ENCODE data around the gene TMED7. TPM values are rescaled to one million over a fixed set of nuclear protein-coding genes. Genes with fewer than 3 reads are reported as not detected.

TMED7 gene
- polyA plus RNA-seq, 1 of the 3 experiments (the other 2 are of a cell fraction), result 41.2 TPM

GRCh38 chr5:115585265-115585664 is 40.6 kb downstream of the TMED7 start:
- WGBS (ENCODE audit: low lambda C conversion rate), result 100% methylated on average over 1 of the region's 1 CpG
- Histone ChIP-seq H3K4me3 (ENCODE audit: low read depth in 2 of 2, low read length in 1 of 2) (no peak overlapping the region), H3K27me3 (ENCODE audit: insufficient read depth) (no peaks in the 10 kb centered on the region), H3K9me2 (no peaks in the 10 kb centered on the region), H3F3A (replicated peaks; ENCODE audit: insufficient read depth) (peaks cover 8% of the 10 kb centered on the region), H2AFZ (ENCODE audit: low read depth) (no peak overlapping the region), H3K36me3 (replicated peaks in 1 of 2; ENCODE audit: control insufficient read depth in 1 of 2, insufficient read depth in 2 of 2, low read length in 1 of 2) (peaks cover 2 to 14% of the 10 kb centered on the region in 2 experiments), H3K9me3 (no peaks in the 10 kb centered on the region), H4K20me1 (ENCODE audit: insufficient read depth) (no peaks in the 10 kb centered on the region), H3K79me2 (ENCODE audit: insufficient read depth) (no peaks in the 10 kb centered on the region; the same call in 1 of the 2 replicates), H3K27ac (ENCODE audit: low read depth in 2 of 2, low read length in 1 of 2) (0 out of 4 replicates have a peak overlapping the region, but pooled peaks of 1 of the 2 experiments have one; percentile 10), H3K9ac (no peak overlapping the region), H3K4me2 (no peak overlapping the region), H3K4me1 (ENCODE audit: control insufficient read depth in 1 of 2, insufficient read depth in 2 of 2, low read depth in 1 of 2, low read length in 1 of 2) (0 out of 4 replicates have a peak, but pooled peaks cover 0 to 7% of the 10 kb centered on the region in 2 experiments)
- POLR2A ChIA-PET, result no interaction called here
- DNase-seq, result no peak
- no peak for TF ChIP-seq MAX (IDR thresholded peaks at IDR 0.05; ENCODE audit: low read depth)
- TF ChIP-seq USF1 (IDR thresholded peaks at IDR 0.05; ENCODE audit: borderline replicate concordance, low read depth), result no peak
- no peak for TF ChIP-seq RXRA (IDR thresholded peaks at IDR 0.05; ENCODE audit: borderline replicate concordance, low read depth)
- TF ChIP-seq MXI1 (IDR thresholded peaks at IDR 0.05; ENCODE audit: low read depth, low read length), result no peak
- no peak for TF ChIP-seq FOSL2 (IDR thresholded peaks at IDR 0.05; ENCODE audit: borderline replicate concordance, low read depth)
- no peak for TF ChIP-seq SMC3 (IDR thresholded peaks at IDR 0.05; ENCODE audit: low read depth, low read length)
- TF ChIP-seq IRF3 (IDR thresholded peaks at IDR 0.05; ENCODE audit: low read depth, low read length), result no peak
- no peak for TF ChIP-seq ELF1 (IDR thresholded peaks at IDR 0.05)
- no peak for TF ChIP-seq NRF1 (IDR thresholded peaks at IDR 0.05; ENCODE audit: low read depth, low read length)
- TF ChIP-seq GATA2 (CRISPR knock-in tag; IDR thresholded peaks at IDR 0.05), result no peak
- TF ChIP-seq EP300 (IDR thresholded peaks at IDR 0.05; ENCODE audit: borderline replicate concordance in 1 of 2, low read depth in 1 of 2, low read length in 1 of 2), result no peak
- TF ChIP-seq JUND (IDR thresholded peaks at IDR 0.05), result no peak
- TF ChIP-seq ZBTB33 (IDR thresholded peaks at IDR 0.05; ENCODE audit: borderline replicate concordance, low read depth), result no peak
- TF ChIP-seq MEF2A (IDR thresholded peaks at IDR 0.05; ENCODE audit: borderline replicate concordance, low read depth), result no peak
- TF ChIP-seq EZH2phosphoT487 (IDR thresholded peaks at IDR 0.05; ENCODE audit: borderline replicate concordance, low read depth), result no peak
- TF ChIP-seq CHD2 (IDR thresholded peaks at IDR 0.05; ENCODE audit: low read length, partially characterized antibody), result no peak
- TF ChIP-seq PBX3 (IDR thresholded peaks at IDR 0.05), result no peak
- TF ChIP-seq RAD21 (IDR thresholded peaks at IDR 0.05; ENCODE audit: low read length), result no peak
- CTCF ChIA-PET, result interaction anchor here (0.7 to 1.0 kb wide), 3 partner anchors 29 to 277 kb away, joined by 3 to 4 read pairs (median 4); no protein-coding TSS in a partner anchor
